Measurements from ENCODE around the gene AQP6.

GRCh38 chr12:49954863-49955830 is 17.6 kb upstream of the AQP6 start:
- TF ChIP-seq PBX3 (IDR thresholded peaks at IDR 0.05) (no peak), POLR2AphosphoS5 (IDR thresholded peaks at IDR 0.05; ENCODE audit: low read depth, low read length) (no peak)

All from SK-N-SH (cell line).